PC-9 (cell line): Measurements from ENCODE around the gene TAAR5. TPM values are rescaled to one million over a fixed set of nuclear protein-coding genes. Genes with fewer than 3 reads are reported as not detected.
A peak's percentile ranks its signal among the peaks of the same experiment; 100 is the strongest.

ENCODE experiments used
- BruUV-seq: library from RNA; stranded (reverse); fragments of 400-500 nt; replicated peaks from 2 replicates; lab custom pipeline; 2021; lab: Mats Ljungman, UMichigan
- CTCF ChIA-PET: fragments of 300-600 bp; sonication (Branson Sonifier 250); formaldehyde crosslinking; loops from one replicate; lab custom pipeline; 2022; ENCODE audit warnings: antibody characterized with exemption; lab: Charles Lee
- POLR2A ChIA-PET: fragments of 300-600 bp; sonication (Branson Sonifier 250); formaldehyde crosslinking; loops from one replicate; lab custom pipeline; 2022; ENCODE audit warnings: antibody characterized with exemption; ENCODE audit not compliant: unreplicated experiment; lab: Charles Lee
- DNase-seq, 2 experiments: peaks; one replicate each; pipeline versions ENCODE4 v3.0.0 to v3.0.0-alpha.2; 2015 to 2022; ENCODE audit warnings: mixed read lengths in 1 of 2
- H2AFZ ChIP-seq: fragments of 200-600 bp; sonication (generic); 2 replicates; pipeline ENCODE4 v1.8.1; 2017; ENCODE audit warnings: antibody characterized with exemption
- H3F3A ChIP-seq: fragments of 200-600 bp; sonication (generic); 2 replicates; pipeline ENCODE4 v1.8.1; 2017; ENCODE audit warnings: antibody characterized with exemption, mild to moderate bottlenecking, low read depth; ENCODE audit not compliant: insufficient read depth
- H3K27ac ChIP-seq: fragments of 200-600 bp; sonication (generic); 2 replicates; pipeline ENCODE4 v1.6.1; 2016; ENCODE audit warnings: mixed run types
- H3K27me3 ChIP-seq: fragments of 200-600 bp; sonication (generic); 2 replicates; pipeline ENCODE4 v1.6.1; 2016; ENCODE audit warnings: low read depth, mixed run types; ENCODE audit not compliant: insufficient read depth
- H3K36me3 ChIP-seq: fragments of 200-600 bp; sonication (generic); 2 replicates; pipeline ENCODE4 v1.6.1; 2016; ENCODE audit warnings: low read depth, mixed run types
- H3K4me1 ChIP-seq: fragments of 200-600 bp; sonication (generic); replicated peaks from 2 replicates; pipeline ENCODE4 v1.6.1; 2016; ENCODE audit warnings: mixed run types; ENCODE audit not compliant: insufficient read depth
- H3K4me2 ChIP-seq: fragments of 200-600 bp; sonication (generic); 2 replicates; pipeline ENCODE4 v1.6.1; 2017; ENCODE audit warnings: mixed run types
- H3K4me3 ChIP-seq: fragments of 200-600 bp; sonication (generic); 2 replicates; pipeline ENCODE4 v1.6.1; 2016; ENCODE audit warnings: mixed run types
- H3K79me2 ChIP-seq: fragments of 200-600 bp; sonication (generic); 2 replicates; pipeline ENCODE4 v1.6.1; 2017; ENCODE audit warnings: low read depth, mixed run types
- H3K9me2 ChIP-seq: fragments of 200-600 bp; sonication (generic); 2 replicates; pipeline ENCODE4 v1.8.1; 2017; ENCODE audit warnings: mild to moderate bottlenecking; ENCODE audit not compliant: insufficient read depth
- H3K9me3 ChIP-seq: fragments of 200-600 bp; sonication (generic); 2 replicates; pipeline ENCODE4 v1.8.1; 2016; ENCODE audit warnings: low read depth; ENCODE audit not compliant: insufficient read depth
- H4K20me1 ChIP-seq: fragments of 200-600 bp; sonication (generic); 2 replicates; pipeline ENCODE4 v1.8.1; 2017; ENCODE audit not compliant: insufficient read depth
- EZH2 ChIP-seq: fragments of 200-600 bp; sonication (generic); IDR thresholded peaks from 2 replicates; pipeline ENCODE4 v1.8.0; 2017; ENCODE audit warnings: antibody characterized with exemption, low read depth
- intact Hi-C: fragments of 100-400 bp; cut with micrococcal nuclease; formaldehyde crosslinking; loops from one replicate; pipeline ENCODE4 v1.10.0; 2022; ENCODE audit not compliant: unreplicated experiment
- total RNA-seq: library from RNA; stranded (reverse); gene quantifications from 2 replicates; pipeline ENCODE4 v1.2.3, GENCODE V29; 2021
- TF ChIP-seq, protein P1 (sequence below): fragments of 200-600 bp; sonication (generic); conservative IDR thresholded peaks from 2 replicates; pipeline ENCODE4 v1.6.1; 2017; ENCODE audit warnings: mixed run types, antibody characterized with exemption, mild to moderate bottlenecking, moderate library complexity

TAAR5 gene
- total RNA-seq, 1 experiment from 2014 or later = not detected

DNA sequence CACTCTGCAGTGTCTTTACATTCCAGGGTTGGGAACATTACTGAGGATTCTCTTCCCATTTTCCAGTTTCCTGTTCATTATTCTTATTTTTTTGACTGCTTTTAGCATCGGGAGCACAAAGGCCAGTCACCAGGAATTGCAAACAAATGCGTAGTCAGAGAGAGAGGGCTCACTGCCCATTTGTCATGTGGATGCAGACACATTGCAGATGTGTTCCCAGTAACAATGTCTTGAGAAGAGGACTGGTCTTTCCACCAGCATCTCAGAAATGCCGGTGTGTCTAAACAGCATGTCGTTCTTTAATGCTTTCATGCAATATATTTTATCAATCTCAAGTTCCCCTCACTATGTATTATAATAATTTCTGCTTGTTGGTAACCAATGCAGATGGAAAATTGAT, 20.4 kb downstream of the TAAR5 start:
- Histone ChIP-seq H3K9me3 (peaks cover 4% of the 10 kb centered on the region; the same call in 1 of the 2 replicates), H3K4me1 (no peaks in the 10 kb centered on the region), H3K27ac (no peak overlapping the region), H3K79me2 (no peaks in the 10 kb centered on the region), H3K9me2 (0 out of 2 replicates have a peak, but pooled peaks cover under 1% of the 10 kb centered on the region), H3F3A (no peaks in the 10 kb centered on the region), H3K4me2 (no peak overlapping the region), H3K36me3 (no peaks in the 10 kb centered on the region), H3K27me3 (no peaks in the 10 kb centered on the region), H3K4me3 (no peak overlapping the region), H2AFZ (peak overlapping the region; percentile 48; the same call in 1 of the 2 replicates), H4K20me1 (no peaks in the 10 kb centered on the region)
- CTCF ChIA-PET = no interaction called here
- intact Hi-C loops = no loop called here
- POLR2A ChIA-PET = no interaction called here
- TF ChIP-seq, protein P1, sequence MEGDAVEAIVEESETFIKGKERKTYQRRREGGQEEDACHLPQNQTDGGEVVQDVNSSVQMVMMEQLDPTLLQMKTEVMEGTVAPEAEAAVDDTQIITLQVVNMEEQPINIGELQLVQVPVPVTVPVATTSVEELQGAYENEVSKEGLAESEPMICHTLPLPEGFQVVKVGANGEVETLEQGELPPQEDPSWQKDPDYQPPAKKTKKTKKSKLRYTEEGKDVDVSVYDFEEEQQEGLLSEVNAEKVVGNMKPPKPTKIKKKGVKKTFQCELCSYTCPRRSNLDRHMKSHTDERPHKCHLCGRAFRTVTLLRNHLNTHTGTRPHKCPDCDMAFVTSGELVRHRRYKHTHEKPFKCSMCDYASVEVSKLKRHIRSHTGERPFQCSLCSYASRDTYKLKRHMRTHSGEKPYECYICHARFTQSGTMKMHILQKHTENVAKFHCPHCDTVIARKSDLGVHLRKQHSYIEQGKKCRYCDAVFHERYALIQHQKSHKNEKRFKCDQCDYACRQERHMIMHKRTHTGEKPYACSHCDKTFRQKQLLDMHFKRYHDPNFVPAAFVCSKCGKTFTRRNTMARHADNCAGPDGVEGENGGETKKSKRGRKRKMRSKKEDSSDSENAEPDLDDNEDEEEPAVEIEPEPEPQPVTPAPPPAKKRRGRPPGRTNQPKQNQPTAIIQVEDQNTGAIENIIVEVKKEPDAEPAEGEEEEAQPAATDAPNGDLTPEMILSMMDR = no peak
- no peak for TF ChIP-seq EZH2
- BruUV-seq = no TSS peak
- no peak for DNase-seq

DNA sequence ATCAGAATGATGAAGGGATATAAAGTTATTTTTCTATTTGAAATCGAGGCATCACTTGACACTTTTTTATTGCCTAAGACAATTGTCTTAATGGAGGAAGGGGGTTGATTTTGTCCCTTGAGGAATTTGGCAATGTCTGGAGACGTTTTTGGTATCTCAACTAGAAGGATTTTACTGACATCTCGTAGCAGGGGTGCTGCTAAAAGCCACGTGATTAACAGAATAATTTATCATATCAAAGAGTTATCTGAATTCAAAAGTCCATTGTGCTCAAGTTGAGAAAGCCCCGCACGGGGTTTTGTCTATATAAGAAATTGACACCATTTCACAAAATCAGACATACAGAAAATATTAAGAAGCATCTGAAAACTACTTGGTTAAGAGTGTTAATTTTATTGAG, 20.9 kb downstream of the TAAR5 start:
- no peaks in the 10 kb centered on the region for H3F3A ChIP-seq
- H3K36me3 ChIP-seq = no peaks in the 10 kb centered on the region
- ChIA-PET POLR2A (no interaction called here), CTCF (no interaction called here)
- no peak overlapping the region for H2AFZ ChIP-seq
- no peak overlapping the region for H3K27ac ChIP-seq
- no peaks in the 10 kb centered on the region for H4K20me1 ChIP-seq
- H3K4me2 ChIP-seq = no peak overlapping the region
- TF ChIP-seq, protein P1 = no peak
- TF ChIP-seq EZH2 = no peak
- BruUV-seq = no TSS peak
- H3K9me2 ChIP-seq = no peaks in the 10 kb centered on the region
- no peaks in the 10 kb centered on the region for H3K79me2 ChIP-seq
- intact Hi-C loops = no loop called here
- no peaks in the 10 kb centered on the region for H3K4me1 ChIP-seq
- H3K27me3 ChIP-seq = no peaks in the 10 kb centered on the region
- DNase-seq = no peak
- H3K4me3 ChIP-seq = no peak overlapping the region
- H3K9me3 ChIP-seq = peaks cover 4% of the 10 kb centered on the region; the same call in 1 of the 2 replicates

DNA sequence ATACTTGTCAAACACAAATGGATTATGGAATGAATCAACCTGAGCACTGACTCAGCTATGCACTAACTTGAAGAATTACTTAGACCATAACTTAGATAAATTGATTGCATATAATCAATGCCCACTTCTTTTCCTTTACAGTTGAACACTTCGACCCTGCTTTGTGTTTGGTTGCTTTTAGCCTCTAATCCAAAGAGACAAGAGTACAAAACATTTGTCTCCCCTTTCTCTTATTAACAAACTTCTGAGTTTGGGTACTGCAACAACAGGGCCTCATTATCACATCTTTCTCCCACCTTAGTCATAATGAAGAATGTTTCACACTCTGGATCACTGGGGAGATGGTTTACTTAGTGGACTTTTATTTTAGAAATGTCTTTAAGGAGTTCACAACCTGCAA, 22.0 kb downstream of the TAAR5 start:
- BruUV-seq = no TSS peak
- no peaks in the 10 kb centered on the region for H4K20me1 ChIP-seq
- H3K4me1 ChIP-seq = no peaks in the 10 kb centered on the region
- H3K27me3 ChIP-seq = no peaks in the 10 kb centered on the region
- TF ChIP-seq, protein P1 = no peak
- no peak for TF ChIP-seq EZH2
- DNase-seq = no peak
- H3K79me2 ChIP-seq = no peaks in the 10 kb centered on the region
- peak overlapping the region; percentile 78 for H2AFZ ChIP-seq
- ChIA-PET CTCF (no interaction called here), POLR2A (no interaction called here)
- intact Hi-C loops = no loop called here
- peaks cover 4% of the 10 kb centered on the region; the same call in 1 of the 2 replicates for H3K9me3 ChIP-seq
- no peaks in the 10 kb centered on the region for H3K9me2 ChIP-seq
- no peak overlapping the region for H3K4me2 ChIP-seq
- H3K36me3 ChIP-seq = no peaks in the 10 kb centered on the region
- no peaks in the 10 kb centered on the region for H3F3A ChIP-seq
- H3K4me3 ChIP-seq = no peak overlapping the region
- H3K27ac ChIP-seq = 0 out of 2 replicates have a peak overlapping the region, but pooled peaks have one; percentile 2
